K562 (cell line): ENCODE measurements around the gene KCNK6. TPM values are rescaled to one million over a fixed set of nuclear protein-coding genes. Genes with fewer than 3 reads are reported as not detected.
A peak's percentile ranks its signal among the peaks of the same experiment; 100 is the strongest.

Source experiments
- CSDE1 ChIP-seq, 2 experiments: fragments of 450-650 bp; IDR thresholded peaks; 2 replicates each; pipeline ENCODE4 v1.6.1; 2016; ENCODE audit warnings: mild to moderate bottlenecking in 1 of 2
- HMG20B ChIP-seq: fragments of 250-450 bp; sonication (Bioruptor Pico); IDR thresholded peaks from 2 replicates; pipeline ENCODE4 v1.5.0; 2021; ENCODE audit warnings: mild to moderate bottlenecking
- NR4A1 ChIP-seq, 2 experiments: fragments of 250-450 bp in 1 of 2; fragments of 450-650 bp in 1 of 2; sonication (Bioruptor Pico) in 1 of 2; IDR thresholded peaks; 2 replicates each; pipeline versions ENCODE4 v1.4.0 to v1.6.1; 2016 to 2020; ENCODE audit warnings: mild to moderate bottlenecking in 2 of 2, missing compliant biosample characterization in 1 of 2, missing genetic modification characterization in 1 of 2, moderate library complexity in 1 of 2
- SNRNP70 ChIP-seq: fragments of 200-400 bp; formaldehyde crosslinking; optimal IDR thresholded peaks from 2 replicates; pipeline ENCODE3; 2017; ENCODE audit warnings: low read depth, low read length
- THAP12 ChIP-seq: fragments of 250-450 bp; sonication (Bioruptor Pico); IDR thresholded peaks from 2 replicates; pipeline ENCODE4 v1.9.0; 2021; ENCODE audit warnings: mild to moderate bottlenecking, inconsistent platforms
- XRCC5 ChIP-seq: fragments of 200-400 bp; formaldehyde crosslinking; IDR thresholded peaks from 2 replicates; pipeline ENCODE4 v1.6.1; 2017; ENCODE audit warnings: low read depth, mild to moderate bottlenecking, low read length
- ZBTB43 ChIP-seq: sonication (generic); formaldehyde crosslinking; IDR thresholded peaks from 2 replicates; pipeline ENCODE4 v1.8.0; 2023; ENCODE audit warnings: mild to moderate bottlenecking, missing genetic modification reagents
- ZNF124 ChIP-seq: sonication (generic); formaldehyde crosslinking; IDR thresholded peaks from 2 replicates; pipeline ENCODE4 v1.8.1; 2022; ENCODE audit warnings: missing genetic modification reagents
- ZNF143 ChIP-seq: sonication (generic); formaldehyde crosslinking; IDR thresholded peaks from 2 replicates; pipeline ENCODE4 v1.9.0; 2022; ENCODE audit warnings: mild to moderate bottlenecking, missing genetic modification reagents
- ZNF318 ChIP-seq, 2 experiments: fragments of 450-650 bp; IDR thresholded peaks; 2 replicates each; pipeline ENCODE4 v1.6.1; 2016; ENCODE audit warnings: mild to moderate bottlenecking in 2 of 2, borderline replicate concordance in 1 of 2, low read depth in 1 of 2, moderate library complexity in 1 of 2
- ZNF436 ChIP-seq: fragments of 250-450, 450-650 bp; sonication (Bioruptor Pico); formaldehyde crosslinking; IDR thresholded peaks from 2 replicates; pipeline ENCODE4 v1.7.0; 2020; ENCODE audit warnings: mild to moderate bottlenecking
- polyA plus RNA-seq, 8 experiments: library from polyadenylated mRNA; depleted of rRNA in 4 of 8; stranded (reverse) in 5 of 8; unstranded in 3 of 8; fragments of >200 nt; fragmentation: Nextera tagmentation in 2 of 8; fragmentation: Illumina TruSeq in 1 of 8; extraction: Ambion mirVana in 2 of 8; extraction: Trizol in 1 of 8; gene quantifications; 2 replicates each; pipeline versions ENCODE4 v1.2.1 to v1.2.3, GENCODE V29; 2011 to 2014; ENCODE audit warnings: inconsistent platforms in 1 of 8, missing spikeins in 1 of 8
- total RNA-seq, 7 experiments: library from RNA; depleted of rRNA in 6 of 7; stranded (reverse); fragments of >200 nt in 6 of 7; fragmentation: Illumina TruSeq in 2 of 7; extraction: Trizol in 2 of 7; gene quantifications; 2 replicates each; pipeline versions ENCODE4 v1.2.1 to v1.2.3, GENCODE V29; 2011 to 2021; ENCODE audit warnings: low replicate concordance in 1 of 7
- TF ChIP-seq, protein P1 (sequence below): fragments of 250-450 bp; sonication (Bioruptor Pico); IDR thresholded peaks from 2 replicates; pipeline ENCODE4 v1.5.0; 2021
- TF ChIP-seq, protein P2 (sequence below), 2 experiments: fragments of 450-650 bp in 1 of 2; sonication (generic) in 1 of 2; formaldehyde crosslinking; conservative IDR thresholded peaks; 2 replicates each; pipeline versions ENCODE4 v1.4.0 to v1.8.1; 2020 to 2022; ENCODE audit warnings: mild to moderate bottlenecking in 1 of 2, missing genetic modification reagents in 1 of 2

KCNK6 gene
- total and polyA plus RNA-seq, 9 of the 15 experiments (the other 6 are each of a cell fraction or from before 2014, with no cell fraction given): 0.05 to 0.42 (median 0.15) TPM

DNA sequence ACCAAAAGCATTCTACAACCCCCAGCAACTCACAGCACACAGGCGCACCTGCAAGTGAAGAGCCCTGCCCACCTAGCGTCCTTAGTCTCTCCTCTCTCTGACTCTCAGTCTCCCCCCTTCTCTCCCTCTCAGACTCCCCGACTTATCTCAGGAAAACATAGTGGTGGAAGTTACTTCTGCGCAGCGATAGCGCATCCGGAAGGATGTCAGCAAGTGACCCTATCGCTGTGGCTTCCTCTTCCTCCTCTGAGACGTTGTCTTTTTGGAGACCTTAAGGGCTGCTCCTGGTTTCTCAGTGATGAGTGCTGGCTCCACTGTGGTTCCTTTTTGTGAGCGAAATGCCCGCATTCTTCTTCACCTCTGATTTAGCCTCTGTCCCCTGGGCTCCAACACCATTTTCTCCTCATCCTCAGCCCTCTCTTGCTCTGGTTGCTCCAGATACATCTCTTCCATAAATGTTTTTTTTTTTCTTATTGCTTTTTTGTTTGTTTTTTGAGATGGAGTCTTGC is 2.5 kb upstream of the KCNK6 start (continued):
- TF ChIP-seq, protein P1, sequence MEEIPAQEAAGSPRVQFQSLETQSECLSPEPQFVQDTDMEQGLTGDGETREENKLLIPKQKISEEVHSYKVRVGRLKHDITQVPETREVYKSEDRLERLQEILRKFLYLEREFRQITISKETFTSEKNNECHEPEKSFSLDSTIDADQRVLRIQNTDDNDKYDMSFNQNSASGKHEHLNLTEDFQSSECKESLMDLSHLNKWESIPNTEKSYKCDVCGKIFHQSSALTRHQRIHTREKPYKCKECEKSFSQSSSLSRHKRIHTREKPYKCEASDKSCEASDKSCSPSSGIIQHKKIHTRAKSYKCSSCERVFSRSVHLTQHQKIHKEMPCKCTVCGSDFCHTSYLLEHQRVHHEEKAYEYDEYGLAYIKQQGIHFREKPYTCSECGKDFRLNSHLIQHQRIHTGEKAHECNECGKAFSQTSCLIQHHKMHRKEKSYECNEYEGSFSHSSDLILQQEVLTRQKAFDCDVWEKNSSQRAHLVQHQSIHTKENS (CRISPR knock-in tag): no peak
- TF ChIP-seq ZBTB43: no peak
- no peak for TF ChIP-seq CSDE1 (IDR thresholded peaks at IDR 0.05)
- TF ChIP-seq XRCC5: no peak
- no peak for TF ChIP-seq ZNF143 (CRISPR knock-in tag)
- TF ChIP-seq NR4A1 (CRISPR knock-in tag; IDR thresholded peaks at IDR 0.05): no peak
- peak; percentile 51; the same call in 1 of the 2 replicates for TF ChIP-seq NR4A1 (tag; IDR thresholded peaks at IDR 0.05)
- no peak for TF ChIP-seq SNRNP70
- no peak for TF ChIP-seq ZNF436 (CRISPR knock-in tag)
- TF ChIP-seq THAP12 (CRISPR knock-in tag): no peak
- no peak for TF ChIP-seq ZNF124 (CRISPR knock-in tag)
- TF ChIP-seq ZNF318 (IDR thresholded peaks at IDR 0.05; ENCODE audit: borderline replicate concordance in 1 of 2, low read depth in 1 of 2): no peak
- TF ChIP-seq HMG20B (CRISPR knock-in tag): no peak
- TF ChIP-seq, protein P2, sequence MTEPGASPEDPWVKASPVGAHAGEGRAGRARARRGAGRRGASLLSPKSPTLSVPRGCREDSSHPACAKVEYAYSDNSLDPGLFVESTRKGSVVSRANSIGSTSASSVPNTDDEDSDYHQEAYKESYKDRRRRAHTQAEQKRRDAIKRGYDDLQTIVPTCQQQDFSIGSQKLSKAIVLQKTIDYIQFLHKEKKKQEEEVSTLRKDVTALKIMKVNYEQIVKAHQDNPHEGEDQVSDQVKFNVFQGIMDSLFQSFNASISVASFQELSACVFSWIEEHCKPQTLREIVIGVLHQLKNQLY (CRISPR knock-in tag; conservative IDR thresholded peaks at IDR 0.05): no peak
